Subcutaneous abdominal adipose tissue (tissue), 5 donors: ENCODE measurements around the gene C1QTNF3.
A peak's percentile ranks its signal among the peaks of the same experiment; 100 is the strongest.
"Not testable (repeated sequence)": the region's sequence is repeated elsewhere in the genome, so short reads cannot be mapped to it uniquely, and the experiment has no call there.

Experiments
- H3K27ac ChIP-seq: one replicate; pipeline ENCODE4 v1.7.0; 2013; ENCODE audit warnings: low read depth, mild to moderate bottlenecking, inconsistent platforms, low read length, moderate library complexity
- H3K27me3 ChIP-seq, 5 donors: one replicate each; pipeline ENCODE4 v1.7.0; 2013; ENCODE audit warnings: low read length in 5 of 5, inconsistent platforms in 1 of 5; ENCODE audit not compliant: control insufficient read depth in 5 of 5, insufficient read depth in 4 of 5
- H3K36me3 ChIP-seq, 5 donors: one replicate each; pipeline ENCODE4 v1.7.0; 2013; ENCODE audit warnings: low read length in 5 of 5; ENCODE audit not compliant: control insufficient read depth in 5 of 5, insufficient read depth in 5 of 5
- H3K4me1 ChIP-seq, 5 donors: one replicate each; pipeline ENCODE4 v1.7.0; 2013; ENCODE audit warnings: low read length in 5 of 5, mild to moderate bottlenecking in 3 of 5, moderate library complexity in 1 of 5; ENCODE audit not compliant: control insufficient read depth in 5 of 5, insufficient read depth in 5 of 5
- H3K4me3 ChIP-seq, 5 donors: one replicate each; pipeline ENCODE4 v1.7.0; 2013; ENCODE audit warnings: low read length in 5 of 5, low read depth in 1 of 5
- H3K9ac ChIP-seq, 5 donors: one replicate each; pipeline ENCODE4 v1.7.0; 2013; ENCODE audit warnings: low read length in 5 of 5, mild to moderate bottlenecking in 4 of 5, moderate library complexity in 3 of 5
- H3K9me3 ChIP-seq, 5 donors: one replicate each; pipeline ENCODE4 v1.7.0; 2013; ENCODE audit warnings: low read length in 5 of 5; ENCODE audit not compliant: control insufficient read depth in 5 of 5
- donor health status: healthy.
- donor health status: healthy.
- donor health status: healthy.
- donor health status: healthy.
- donor health status: healthy.

C1QTNF3 gene

GRCh38 chr5:34070626-34071025 is 27.6 kb upstream of the C1QTNF3 start:
- not testable (repeated sequence) for H3K4me1 ChIP-seq, H3K9ac ChIP-seq, H3K9me3 ChIP-seq, H3K4me3 ChIP-seq, H3K27ac ChIP-seq, H3K27me3 ChIP-seq, H3K36me3 ChIP-seq

- Histone ChIP-seq H3K4me1 (peaks cover 0 to 14% (median 0%) of the 10 kb centered on the region in 5 donors), H3K9ac (no peak overlapping the region), H3K36me3 (peaks cover 0 to 2% (median 0%) of the 10 kb centered on the region in 5 donors), H3K27ac (no peak overlapping the region), H3K4me3 (no peak overlapping the region), H3K27me3 (no peaks in the 10 kb centered on the region), H3K9me3 (peaks cover 0 to 5% (median 0%) of the 10 kb centered on the region in 5 donors)
These were observed 21.6 kb upstream of the C1QTNF3 start for GRCh38 chr5:34064656-34065055.

- peaks cover 0 to 14% (median 0%) of the 10 kb centered on the region in 5 donors for H3K4me1 ChIP-seq
- H3K4me3 ChIP-seq = no peak overlapping the region
- no peak overlapping the region for H3K9ac ChIP-seq
- peaks cover 0 to 5% (median 2%) of the 10 kb centered on the region in 5 donors for H3K36me3 ChIP-seq
- H3K27me3 ChIP-seq = no peaks in the 10 kb centered on the region
- peaks cover 0 to 5% (median 0%) of the 10 kb centered on the region in 5 donors for H3K9me3 ChIP-seq
- H3K27ac ChIP-seq = no peak overlapping the region
These were observed 19.4 kb upstream of the C1QTNF3 start for GRCh38 chr5:34062419-34062818.

GRCh38 chr5:34061993-34062392 is 19.0 kb upstream of the C1QTNF3 start:
- H3K27ac ChIP-seq = peak overlapping the region; percentile 23
- H3K9ac ChIP-seq = no peak overlapping the region
- peaks cover 0 to 5% (median 2%) of the 10 kb centered on the region in 5 donors for H3K36me3 ChIP-seq
- H3K4me1 ChIP-seq = peaks cover 0 to 14% (median 0%) of the 10 kb centered on the region in 5 donors
- H3K4me3 ChIP-seq = no peak overlapping the region
- no peaks in the 10 kb centered on the region for H3K27me3 ChIP-seq
- H3K9me3 ChIP-seq = peaks cover 0 to 5% (median 0%) of the 10 kb centered on the region in 5 donors

GRCh38 chr5:34059977-34060376 is 17.0 kb upstream of the C1QTNF3 start:
- Histone ChIP-seq H3K27me3 (no peaks in the 10 kb centered on the region), H3K36me3 (peaks cover 0 to 5% (median 2%) of the 10 kb centered on the region in 5 donors), H3K27ac (no peak overlapping the region), H3K9me3 (peaks cover 0 to 5% (median 0%) of the 10 kb centered on the region in 5 donors), H3K4me1 (peaks cover 0 to 14% (median 0%) of the 10 kb centered on the region in 5 donors), H3K4me3 (no peak overlapping the region), H3K9ac (no peak overlapping the region)

GRCh38 chr5:34058532-34058931 is 15.5 kb upstream of the C1QTNF3 start:
- peaks cover 0 to 5% (median 0%) of the 10 kb centered on the region in 5 donors for H3K36me3 ChIP-seq
- peaks cover 0 to 14% (median 0%) of the 10 kb centered on the region in 5 donors for H3K4me1 ChIP-seq
- H3K4me3 ChIP-seq = no peak overlapping the region
- H3K9me3 ChIP-seq = peaks cover 0 to 5% (median 0%) of the 10 kb centered on the region in 5 donors
- no peaks in the 10 kb centered on the region for H3K27me3 ChIP-seq
- no peak overlapping the region for H3K9ac ChIP-seq
- H3K27ac ChIP-seq = no peak overlapping the region

GRCh38 chr5:34057569-34057968 is 14.6 kb upstream of the C1QTNF3 start:
- Histone ChIP-seq H3K27me3 (no peaks in the 10 kb centered on the region), H3K9me3 (peaks cover 0 to 5% (median 0%) of the 10 kb centered on the region in 5 donors)

GRCh38 chr5:34057118-34057517 is 14.1 kb upstream of the C1QTNF3 start:
- Histone ChIP-seq H3K27me3 (no peaks in the 10 kb centered on the region), H3K4me1 (peaks cover 0 to 8% (median 0%) of the 10 kb centered on the region in 5 donors), H3K27ac (no peak overlapping the region), H3K9me3 (peaks cover 0 to 5% (median 0%) of the 10 kb centered on the region in 5 donors), H3K9ac (no peak overlapping the region), H3K36me3 (peaks cover 0 to 5% (median 0%) of the 10 kb centered on the region in 5 donors), H3K4me3 (no peak overlapping the region)

More at GRCh38 chr5:34057569-34057968, 14.6 kb upstream of the C1QTNF3 start:
- H3K4me1 ChIP-seq = peaks cover 0 to 12% (median 0%) of the 10 kb centered on the region in 5 donors
- H3K9ac ChIP-seq = no peak overlapping the region
- no peak overlapping the region for H3K4me3 ChIP-seq
- H3K36me3 ChIP-seq = peaks cover 0 to 5% (median 0%) of the 10 kb centered on the region in 5 donors
- no peak overlapping the region for H3K27ac ChIP-seq

GRCh38 chr5:34055667-34056066 is 12.7 kb upstream of the C1QTNF3 start:
- H3K9ac ChIP-seq = no peak overlapping the region
- no peaks in the 10 kb centered on the region for H3K27me3 ChIP-seq

GRCh38 chr5:34054400-34054729 is 11.4 kb upstream of the C1QTNF3 start:
- Histone ChIP-seq H3K9me3 (no peaks in the 10 kb centered on the region), H3K9ac (no peak overlapping the region), H3K27me3 (no peaks in the 10 kb centered on the region), H3K4me1 (peaks cover 0 to 6% (median 0%) of the 10 kb centered on the region in 5 donors), H3K27ac (no peak overlapping the region), H3K4me3 (no peak overlapping the region), H3K36me3 (peaks cover 0 to 5% (median 0%) of the 10 kb centered on the region in 5 donors)

More at GRCh38 chr5:34055667-34056066, 12.7 kb upstream of the C1QTNF3 start:
- H3K27ac ChIP-seq = no peak overlapping the region
- H3K9me3 ChIP-seq = no peaks in the 10 kb centered on the region
- H3K36me3 ChIP-seq = peaks cover 0 to 5% (median 0%) of the 10 kb centered on the region in 5 donors
- no peak overlapping the region for H3K4me3 ChIP-seq
- H3K4me1 ChIP-seq = peaks cover 0 to 6% (median 0%) of the 10 kb centered on the region in 5 donors
